Measurements from ENCODE around the gene TIPARP. TPM values are rescaled to one million over a fixed set of nuclear protein-coding genes. Genes with fewer than 3 reads are reported as not detected.
"Not testable (repeated sequence)": the region's sequence is repeated elsewhere in the genome, so short reads cannot be mapped to it uniquely, and the experiment has no call there.

TIPARP gene
- total RNA-seq, 2 experiments from 2014 or later = 64.7 to 73.8 TPM

GRCh38 chr3:156705761-156706616 is 31.6 kb downstream of the TIPARP start:
- Mint-ChIP-seq H3K4me3 (no peak overlapping the region), H3K4me1 (peaks cover 27% of the 10 kb centered on the region), H3K27ac (no peak overlapping the region), H3K27me3 (no peaks in the 10 kb centered on the region), H3K36me3 (ENCODE audit: low read depth) (peaks cover 72% of the 10 kb centered on the region), H3K9me3 (peaks cover 3% of the 10 kb centered on the region)
- no peak for DNase-seq
- ChIA-PET CTCF (interaction anchor here (1.1 to 1.4 kb wide), 2 partner anchors 18 to 431 kb away, joined by 3 to 4 read pairs; no protein-coding TSS in a partner anchor), POLR2A (interaction anchor here (0.6 to 1.1 kb wide), 3 partner anchors 45 to 430 kb away, joined by 3 read pairs; no protein-coding TSS in a partner anchor)

GRCh38 chr3:156707588-156707987 is 33.2 kb downstream of the TIPARP start:
- CTCF ChIA-PET = no interaction called here
- H3K36me3 Mint-ChIP-seq (ENCODE audit: low read depth) = peaks cover 68% of the 10 kb centered on the region
- peaks cover 24% of the 10 kb centered on the region for H3K4me1 Mint-ChIP-seq
- H3K9me3 Mint-ChIP-seq = peaks cover 3% of the 10 kb centered on the region
- no peaks in the 10 kb centered on the region for H3K27me3 Mint-ChIP-seq
- POLR2A ChIA-PET = interaction anchor here (0.8 to 1.2 kb wide), 3 partner anchors 16 to 429 kb away, joined by 3 to 4 read pairs (median 3); no protein-coding TSS in a partner anchor
- no peak overlapping the region for H3K27ac Mint-ChIP-seq
- no peak overlapping the region for H3K4me3 Mint-ChIP-seq
- no peak for DNase-seq

GRCh38 chr3:156710429-156710828 is 36.0 kb downstream of the TIPARP start:
- Mint-ChIP-seq H3K4me3 (no peak overlapping the region), H3K27ac (no peak overlapping the region), H3K27me3 (no peaks in the 10 kb centered on the region), H3K36me3 (ENCODE audit: low read depth) (peaks cover 60% of the 10 kb centered on the region), H3K4me1 (peaks cover 17% of the 10 kb centered on the region), H3K9me3 (peaks cover 3% of the 10 kb centered on the region)
- POLR2A ChIA-PET = interaction anchor here (0.9 kb wide), 1 partner anchor 77 kb away, joined by 3 read pairs; no protein-coding TSS in a partner anchor
- DNase-seq = no peak
- CTCF ChIA-PET = interaction anchor here (1.4 kb wide), 1 partner anchor 372 kb away, joined by 3 read pairs; no protein-coding TSS in a partner anchor

- Mint-ChIP-seq H3K4me1 (peaks cover 14% of the 10 kb centered on the region), H3K9me3 (peaks cover 3% of the 10 kb centered on the region), H3K27ac (no peak overlapping the region), H3K27me3 (no peaks in the 10 kb centered on the region), H3K36me3 (ENCODE audit: low read depth) (peaks cover 59% of the 10 kb centered on the region), H3K4me3 (no peak overlapping the region)
- ChIA-PET POLR2A (no interaction called here), CTCF (interaction anchor here (1.4 kb wide), 1 partner anchor 371 kb away, joined by 3 read pairs; no protein-coding TSS in a partner anchor)
- no peak for DNase-seq
These were observed 36.7 kb downstream of the TIPARP start for GRCh38 chr3:156711113-156711512.

GRCh38 chr3:156711944-156712343 is 37.6 kb downstream of the TIPARP start:
- H3K4me3 Mint-ChIP-seq, H3K27ac Mint-ChIP-seq, DNase-seq, POLR2A ChIA-PET, H3K27me3 Mint-ChIP-seq, CTCF ChIA-PET, H3K9me3 Mint-ChIP-seq: not testable (repeated sequence)
- peaks cover 14% of the 10 kb centered on the region for H3K4me1 Mint-ChIP-seq
- peaks cover 55% of the 10 kb centered on the region for H3K36me3 Mint-ChIP-seq (ENCODE audit: low read depth)

- Mint-ChIP-seq H3K4me1 (peaks cover 5% of the 10 kb centered on the region), H3K9me3 (no peaks in the 10 kb centered on the region), H3K4me3 (no peak overlapping the region), H3K36me3 (ENCODE audit: low read depth) (peaks cover 40% of the 10 kb centered on the region), H3K27ac (peak overlapping the region; percentile 16), H3K27me3 (no peaks in the 10 kb centered on the region)
- ChIA-PET POLR2A (no interaction called here), CTCF (no interaction called here)
- DNase-seq = no peak
These were observed 41.9 kb downstream of the TIPARP start for GRCh38 chr3:156716105-156716862.

GRCh38 chr3:156718622-156719306 is 44.4 kb downstream of the TIPARP start:
- DNase-seq = no peak
- H3K4me1 Mint-ChIP-seq = peaks cover 17% of the 10 kb centered on the region
- CTCF ChIA-PET = no interaction called here
- H3K9me3 Mint-ChIP-seq = no peaks in the 10 kb centered on the region
- no peak overlapping the region for H3K27ac Mint-ChIP-seq
- no peak overlapping the region for H3K4me3 Mint-ChIP-seq
- POLR2A ChIA-PET = interaction anchor here (1.1 kb wide), 1 partner anchor 9 kb away, joined by 3 read pairs; no protein-coding TSS in a partner anchor
- H3K27me3 Mint-ChIP-seq = no peaks in the 10 kb centered on the region
- peaks cover 41% of the 10 kb centered on the region for H3K36me3 Mint-ChIP-seq (ENCODE audit: low read depth)

- no peak overlapping the region for H3K4me3 Mint-ChIP-seq
- peaks cover 17% of the 10 kb centered on the region for H3K4me1 Mint-ChIP-seq
- ChIA-PET POLR2A (no interaction called here), CTCF (no interaction called here)
- no peak for DNase-seq
- H3K27ac Mint-ChIP-seq = no peak overlapping the region
- H3K27me3 Mint-ChIP-seq = no peaks in the 10 kb centered on the region
- H3K36me3 Mint-ChIP-seq (ENCODE audit: low read depth) = peaks cover 30% of the 10 kb centered on the region
- H3K9me3 Mint-ChIP-seq = no peaks in the 10 kb centered on the region
These were observed 46.4 kb downstream of the TIPARP start for GRCh38 chr3:156720826-156721225.

- no peak overlapping the region for H3K4me3 Mint-ChIP-seq
- ChIA-PET POLR2A (interaction anchor here (1.2 kb wide), 1 partner anchor 14 kb away, joined by 4 read pairs; no protein-coding TSS in a partner anchor), CTCF (no interaction called here)
- peaks cover 27% of the 10 kb centered on the region for H3K36me3 Mint-ChIP-seq (ENCODE audit: low read depth)
- peaks cover 17% of the 10 kb centered on the region for H3K4me1 Mint-ChIP-seq
- H3K9me3 Mint-ChIP-seq = no peaks in the 10 kb centered on the region
- H3K27me3 Mint-ChIP-seq = no peaks in the 10 kb centered on the region
- no peak for DNase-seq
- H3K27ac Mint-ChIP-seq = no peak overlapping the region
These were observed 47.6 kb downstream of the TIPARP start for GRCh38 chr3:156721687-156722618.

- H3K9me3 Mint-ChIP-seq = no peaks in the 10 kb centered on the region
- DNase-seq = no peak
- CTCF ChIA-PET = interaction anchor here (0.8 to 1.0 kb wide), 2 partner anchors 17 to 359 kb away, joined by 3 read pairs; no protein-coding TSS in a partner anchor
These were observed 48.8 kb downstream of the TIPARP start for GRCh38 chr3:156723182-156723619.

GRCh38 chr3:156725682-156726081 is 51.3 kb downstream of the TIPARP start:
- CTCF ChIA-PET = no interaction called here
- DNase-seq = no peak
- H3K4me1 Mint-ChIP-seq = peaks cover 21% of the 10 kb centered on the region
- POLR2A ChIA-PET = no interaction called here
- H3K27me3 Mint-ChIP-seq = no peaks in the 10 kb centered on the region
- H3K36me3 Mint-ChIP-seq (ENCODE audit: low read depth) = peaks cover 16% of the 10 kb centered on the region
- no peak overlapping the region for H3K4me3 Mint-ChIP-seq
- no peaks in the 10 kb centered on the region for H3K9me3 Mint-ChIP-seq
- H3K27ac Mint-ChIP-seq = no peak overlapping the region

More at GRCh38 chr3:156723182-156723619, 48.8 kb downstream of the TIPARP start:
- H3K27me3 Mint-ChIP-seq = no peaks in the 10 kb centered on the region
- H3K4me3 Mint-ChIP-seq = no peak overlapping the region
- peaks cover 21% of the 10 kb centered on the region for H3K4me1 Mint-ChIP-seq
- peak overlapping the region; percentile 14 for H3K27ac Mint-ChIP-seq
- POLR2A ChIA-PET = interaction anchor here (0.8 to 1.3 kb wide), 5 partner anchors 13 to 366 kb away, joined by 3 to 4 read pairs (median 3); no protein-coding TSS in a partner anchor
- H3K36me3 Mint-ChIP-seq (ENCODE audit: low read depth) = peaks cover 22% of the 10 kb centered on the region

GRCh38 chr3:156726456-156726855 is 52.1 kb downstream of the TIPARP start:
- Mint-ChIP-seq H3K36me3 (ENCODE audit: low read depth) (peaks cover 16% of the 10 kb centered on the region), H3K4me1 (peaks cover 21% of the 10 kb centered on the region), H3K27ac (no peak overlapping the region), H3K27me3 (no peaks in the 10 kb centered on the region), H3K9me3 (no peaks in the 10 kb centered on the region), H3K4me3 (no peak overlapping the region)
- ChIA-PET CTCF (no interaction called here), POLR2A (no interaction called here)
- no peak for DNase-seq
